HL-60 (cell line): ENCODE data around the gene ZNF235.

Source experiments
- DNase-seq, 2 experiments: peaks; one replicate each; pipeline ENCODE4 v3.0.0-alpha.2; 2010 to 2020; ENCODE audit warnings: low read depth in 1 of 2, low spot score in 1 of 2
- H3K27ac ChIP-seq: fragments of 250-450 bp; sonication (Bioruptor Pico); replicated peaks from 2 replicates; pipeline ENCODE4 v1.5.1; 2020; ENCODE audit warnings: mild to moderate bottlenecking, moderate library complexity
- H3K27me3 ChIP-seq: fragments of 250-450 bp; sonication (Bioruptor Pico); 2 replicates; pipeline ENCODE4 v1.5.1; 2021; ENCODE audit warnings: mild to moderate bottlenecking, moderate library complexity; ENCODE audit not compliant: insufficient read depth, poor library complexity, severe bottlenecking
- H3K4me3 ChIP-seq: replicated peaks from 2 replicates; pipeline ENCODE4 v1.5.1; 2011; ENCODE audit warnings: mild to moderate bottlenecking, control low read depth, low read length; ENCODE audit not compliant: insufficient read depth
- CTCF ChIP-seq: IDR thresholded peaks from one replicate; pipeline ENCODE4 v1.5.1; 2011; ENCODE audit warnings: low read length, control low read depth, inconsistent platforms; ENCODE audit not compliant: insufficient read depth
- GABPA ChIP-seq: IDR thresholded peaks from 2 replicates; pipeline ENCODE4 v1.6.1; 2012; ENCODE audit warnings: low read depth
- POLR2AphosphoS5 ChIP-seq: IDR thresholded peaks from 2 replicates; pipeline ENCODE4 v1.6.1; 2012; ENCODE audit warnings: low read depth
- REST ChIP-seq: IDR thresholded peaks from 2 replicates; pipeline ENCODE4 v1.6.1; 2012; ENCODE audit warnings: low read depth; ENCODE audit not compliant: insufficient replicate concordance
- SPI1 ChIP-seq: IDR thresholded peaks from 2 replicates; pipeline ENCODE4 v1.6.1; 2012; ENCODE audit warnings: low read depth, mild to moderate bottlenecking, borderline replicate concordance
- long read RNA-seq: library from polyadenylated mRNA; unstranded; transcript quantifications from one replicate; pipeline ENCODE4 v2.0.0, GENCODE V29; 2020

Gene ZNF235
- long read RNA-seq, partial matches to known transcripts = 0 of 5 reads
- long read RNA-seq, other reads (novel, unspliced or antisense) = 3 of 5 reads

- peak within 1 kb of the TSS; percentile 58 for H3K27ac ChIP-seq
- TF ChIP-seq GABPA (peak; percentile 94), CTCF (no peak), POLR2AphosphoS5 (peak; percentile 56; the same call in 1 of the 2 replicates), REST (no peak), SPI1 (peak; percentile 92)
- no peaks in the 10 kb centered on the region for H3K27me3 ChIP-seq
- H3K4me3 ChIP-seq = peak within 1 kb of the TSS; percentile 91
- peak; percentile 94 to 96 for DNase-seq
Observed at GRCh38 chr19:44304659-44305193, at the start of gene ZNF235. Gene ZNF235 (minus strand): TSS chr19:44305025. CDS start chr19:44303404, 1,621 bp downstream.

- TF ChIP-seq POLR2AphosphoS5 (no peak), REST (no peak), SPI1 (no peak), GABPA (no peak)
- DNase-seq = no peak
- Histone ChIP-seq H3K4me3 (no peak overlapping the region), H3K27ac (no peak overlapping the region), H3K27me3 (no peaks in the 10 kb centered on the region)
Observed at GRCh38 chr19:44346556-44346955, 41.7 kb upstream of the ZNF235 start.

- H3K27ac ChIP-seq = no peak overlapping the region
- DNase-seq = no peak
- TF ChIP-seq GABPA (no peak), REST (no peak), SPI1 (no peak), CTCF (no peak), POLR2AphosphoS5 (no peak)
- H3K4me3 ChIP-seq = no peak overlapping the region
- no peaks in the 10 kb centered on the region for H3K27me3 ChIP-seq
Observed at GRCh38 chr19:44345959-44346358, 41.1 kb upstream of the ZNF235 start.
